C4-2B (cell line): ENCODE data around the gene DHTKD1.

Experiments
- ZFX ChIP-seq: fragments of 450-650 bp; IDR thresholded peaks from 2 replicates; pipeline ENCODE4 v1.6.1; 2017
- TF ChIP-seq, protein P1 (sequence below): fragments of 450-650 bp; conservative IDR thresholded peaks from 2 replicates; pipeline ENCODE4 v1.5.1; 2017; ENCODE audit warnings: mild to moderate bottlenecking

DNA sequence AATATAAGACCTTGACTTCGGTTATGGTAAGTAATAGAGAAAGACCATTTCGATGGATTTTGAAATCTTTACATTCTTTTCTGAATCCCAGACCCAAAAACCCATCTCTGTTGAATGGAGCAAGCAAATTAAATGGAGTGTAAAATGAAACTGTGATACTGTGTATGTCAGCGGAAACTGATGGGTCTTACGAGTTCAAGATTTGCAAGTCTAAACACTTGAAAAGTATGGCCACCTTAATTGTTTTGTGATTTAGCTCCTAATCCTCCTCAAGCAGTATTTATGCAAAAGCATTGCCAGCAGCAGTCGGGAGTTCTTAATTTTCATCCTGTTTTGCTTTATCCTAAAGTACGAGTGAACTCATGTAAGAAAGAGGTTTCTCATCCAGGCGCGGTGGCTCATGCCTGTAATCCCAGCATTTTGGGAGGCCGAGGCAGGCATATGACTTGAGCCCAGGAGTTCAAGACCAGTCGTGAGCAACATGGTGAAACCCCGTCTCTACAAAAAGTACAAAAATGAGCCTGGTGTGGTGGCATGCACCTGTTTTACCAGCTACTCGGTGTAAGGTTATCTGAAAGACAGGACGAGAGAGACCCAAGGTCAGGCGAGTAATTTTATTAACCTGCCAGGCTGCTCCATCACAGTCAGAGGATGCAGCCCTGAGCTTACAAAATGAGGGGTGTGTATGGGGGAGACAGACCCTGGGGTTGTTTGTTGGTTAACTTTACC, 5.8 kb upstream of the DHTKD1 start:
- TF ChIP-seq, protein P1, sequence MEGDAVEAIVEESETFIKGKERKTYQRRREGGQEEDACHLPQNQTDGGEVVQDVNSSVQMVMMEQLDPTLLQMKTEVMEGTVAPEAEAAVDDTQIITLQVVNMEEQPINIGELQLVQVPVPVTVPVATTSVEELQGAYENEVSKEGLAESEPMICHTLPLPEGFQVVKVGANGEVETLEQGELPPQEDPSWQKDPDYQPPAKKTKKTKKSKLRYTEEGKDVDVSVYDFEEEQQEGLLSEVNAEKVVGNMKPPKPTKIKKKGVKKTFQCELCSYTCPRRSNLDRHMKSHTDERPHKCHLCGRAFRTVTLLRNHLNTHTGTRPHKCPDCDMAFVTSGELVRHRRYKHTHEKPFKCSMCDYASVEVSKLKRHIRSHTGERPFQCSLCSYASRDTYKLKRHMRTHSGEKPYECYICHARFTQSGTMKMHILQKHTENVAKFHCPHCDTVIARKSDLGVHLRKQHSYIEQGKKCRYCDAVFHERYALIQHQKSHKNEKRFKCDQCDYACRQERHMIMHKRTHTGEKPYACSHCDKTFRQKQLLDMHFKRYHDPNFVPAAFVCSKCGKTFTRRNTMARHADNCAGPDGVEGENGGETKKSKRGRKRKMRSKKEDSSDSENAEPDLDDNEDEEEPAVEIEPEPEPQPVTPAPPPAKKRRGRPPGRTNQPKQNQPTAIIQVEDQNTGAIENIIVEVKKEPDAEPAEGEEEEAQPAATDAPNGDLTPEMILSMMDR = no peak
- no peak for TF ChIP-seq ZFX
